Keratinocyte (primary cell): Measurements from ENCODE around the gene PID1. TPM values are rescaled to one million over a fixed set of nuclear protein-coding genes. Genes with fewer than 3 reads are reported as not detected.

Source experiments
- DNase-seq: peaks from one replicate; pipeline ENCODE4 v3.0.0-alpha.2; 2011; ENCODE audit warnings: low read depth, missing footprints, low spot score
- FAIRE-seq: peaks from 2 replicates; lab custom pipeline; 2011; peaks lifted over from hg19 to GRCh38; lab: Jason Lieb, UNC
- H2AFZ ChIP-seq: 2 replicates; pipeline ENCODE4 v1.6.0; 2012; ENCODE audit warnings: low read length, control low read depth, inconsistent platforms; ENCODE audit not compliant: control insufficient read depth
- H3K27ac ChIP-seq: 2 replicates; pipeline ENCODE4 v1.5.1; 2011; ENCODE audit warnings: low read length; ENCODE audit not compliant: control insufficient read depth, insufficient read depth
- H3K27me3 ChIP-seq: 3 replicates; pipeline ENCODE4 v1.6.0; 2011; ENCODE audit warnings: low read length; ENCODE audit not compliant: control insufficient read depth, insufficient read depth; ENCODE audit errors: extremely low read depth
- H3K36me3 ChIP-seq, 2 experiments: 2 replicates in 1 of 2; 3 replicates in 1 of 2; pipeline ENCODE4 v1.5.1; 2011; ENCODE audit warnings: low read length in 2 of 2, mild to moderate bottlenecking in 1 of 2; ENCODE audit not compliant: control insufficient read depth in 2 of 2, insufficient read depth in 2 of 2; ENCODE audit errors: extremely low read depth in 1 of 2
- H3K4me1 ChIP-seq: 3 replicates; pipeline ENCODE4 v1.5.1; 2011; ENCODE audit warnings: low read length; ENCODE audit not compliant: control insufficient read depth, insufficient read depth; ENCODE audit errors: extremely low read depth
- H3K4me2 ChIP-seq: 3 replicates; pipeline ENCODE4 v1.6.0; 2011; ENCODE audit warnings: low read depth, low read length; ENCODE audit not compliant: control insufficient read depth, insufficient read depth; ENCODE audit errors: extremely low read depth
- H3K4me3 ChIP-seq, 3 experiments: fragments of 200-600 bp in 1 of 3; sonication (generic) in 1 of 3; 2 replicates in 2 of 3; 3 replicates in 1 of 3; pipeline ENCODE4 v1.5.1; 2011 to 2016; ENCODE audit warnings: low read length in 3 of 3, mild to moderate bottlenecking in 3 of 3, control low read depth in 2 of 3, inconsistent platforms in 1 of 3, low read depth in 1 of 3, mixed read lengths in 1 of 3, mixed run types in 1 of 3, moderate library complexity in 1 of 3; ENCODE audit not compliant: control insufficient read depth in 2 of 3, insufficient read depth in 2 of 3; ENCODE audit errors: extremely low read depth in 1 of 3
- H3K79me2 ChIP-seq: 2 replicates; pipeline ENCODE4 v1.6.0; 2012; ENCODE audit warnings: low read length; ENCODE audit not compliant: control insufficient read depth, insufficient read depth
- H3K9ac ChIP-seq: 3 replicates; pipeline ENCODE4 v1.6.0; 2011; ENCODE audit warnings: low read length; ENCODE audit not compliant: control insufficient read depth, insufficient read depth; ENCODE audit errors: extremely low read depth
- H3K9me1 ChIP-seq: 3 replicates; pipeline ENCODE4 v1.6.0; 2011; ENCODE audit warnings: low read length; ENCODE audit not compliant: control insufficient read depth, insufficient read depth; ENCODE audit errors: extremely low read depth
- H3K9me3 ChIP-seq: 2 replicates; pipeline ENCODE4 v1.5.1; 2012; ENCODE audit warnings: low read depth, low read length; ENCODE audit not compliant: control insufficient read depth
- H4K20me1 ChIP-seq: 3 replicates; pipeline ENCODE4 v1.6.0; 2011; ENCODE audit warnings: low read length; ENCODE audit not compliant: control insufficient read depth, insufficient read depth; ENCODE audit errors: extremely low read depth
- EZH2 ChIP-seq: IDR thresholded peaks from one replicate; pipeline ENCODE4 v1.6.1; 2012; ENCODE audit warnings: inconsistent platforms, mild to moderate bottlenecking, low read length, moderate library complexity
- dilution Hi-C: fragments of 300-500 bp; cut with MboI; formaldehyde crosslinking; loops from one replicate; pipeline ENCODE4 v1.7.0; 2020; ENCODE audit warnings: low sequenced_read_pairs; ENCODE audit not compliant: extremely low pct_ligation_motif_present
- polyA plus RNA-seq, 5 experiments: library from polyadenylated mRNA; depleted of rRNA in 3 of 5; stranded (reverse) in 3 of 5; stranded (forward) in 1 of 5; unstranded in 1 of 5; fragments of >200 nt; gene quantifications; 1 replicate in 1 of 5; 2 replicates in 3 of 5; 3 replicates in 1 of 5; pipeline versions ENCODE4 v1.2.1 to v1.2.3, GENCODE V29; 2011 to 2012; ENCODE audit warnings: missing spikeins in 2 of 5, low read depth in 1 of 5, low replicate concordance in 1 of 5
- TF ChIP-seq, protein P1 (sequence below), 3 experiments: IDR thresholded peaks in 1 of 3; conservative IDR thresholded peaks in 1 of 3; optimal IDR thresholded peaks in 1 of 3; 2 replicates in 2 of 3; 3 replicates in 1 of 3; pipeline versions ENCODE3 to v1.5.1; 2011; ENCODE audit warnings: low read length in 3 of 3, mild to moderate bottlenecking in 3 of 3, moderate library complexity in 2 of 3, control low read depth in 1 of 3, inconsistent platforms in 1 of 3; ENCODE audit not compliant: insufficient read depth in 2 of 3; ENCODE audit errors: extremely low read depth in 1 of 3

Gene PID1
- polyA plus RNA-seq, 1 donor (not counting 4 experiments of a cell fraction or from before 2014, with no cell fraction given): 5.4 TPM

DNA sequence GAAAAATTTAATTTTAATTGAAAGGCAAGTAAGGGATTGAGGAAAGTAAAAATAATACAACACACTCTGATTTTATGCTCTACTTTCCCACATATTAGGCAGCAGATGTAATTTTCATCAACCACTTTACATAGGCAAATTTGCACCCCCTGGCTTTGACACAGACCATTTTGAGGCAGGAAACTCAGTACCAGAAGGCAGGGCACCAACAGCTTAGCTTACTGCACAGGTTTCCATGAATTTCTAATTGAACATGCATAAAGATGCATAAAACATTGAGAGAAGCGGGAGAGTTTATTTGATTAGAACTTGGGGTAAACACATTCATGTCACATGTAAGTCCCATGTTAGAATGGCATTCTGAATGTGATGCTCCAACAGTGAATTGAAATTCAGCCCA lies 171.9 kb downstream of the PID1 start:
- no peaks in the 10 kb centered on the region for H4K20me1 ChIP-seq
- H3K4me1 ChIP-seq: no peaks in the 10 kb centered on the region
- DNase-seq (no peak), FAIRE-seq (no peak)
- TF ChIP-seq, protein P1, sequence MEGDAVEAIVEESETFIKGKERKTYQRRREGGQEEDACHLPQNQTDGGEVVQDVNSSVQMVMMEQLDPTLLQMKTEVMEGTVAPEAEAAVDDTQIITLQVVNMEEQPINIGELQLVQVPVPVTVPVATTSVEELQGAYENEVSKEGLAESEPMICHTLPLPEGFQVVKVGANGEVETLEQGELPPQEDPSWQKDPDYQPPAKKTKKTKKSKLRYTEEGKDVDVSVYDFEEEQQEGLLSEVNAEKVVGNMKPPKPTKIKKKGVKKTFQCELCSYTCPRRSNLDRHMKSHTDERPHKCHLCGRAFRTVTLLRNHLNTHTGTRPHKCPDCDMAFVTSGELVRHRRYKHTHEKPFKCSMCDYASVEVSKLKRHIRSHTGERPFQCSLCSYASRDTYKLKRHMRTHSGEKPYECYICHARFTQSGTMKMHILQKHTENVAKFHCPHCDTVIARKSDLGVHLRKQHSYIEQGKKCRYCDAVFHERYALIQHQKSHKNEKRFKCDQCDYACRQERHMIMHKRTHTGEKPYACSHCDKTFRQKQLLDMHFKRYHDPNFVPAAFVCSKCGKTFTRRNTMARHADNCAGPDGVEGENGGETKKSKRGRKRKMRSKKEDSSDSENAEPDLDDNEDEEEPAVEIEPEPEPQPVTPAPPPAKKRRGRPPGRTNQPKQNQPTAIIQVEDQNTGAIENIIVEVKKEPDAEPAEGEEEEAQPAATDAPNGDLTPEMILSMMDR (optimal IDR thresholded peaks at IDR 0.05 in 1 of 3, IDR thresholded peaks at IDR 0.05 in 1 of 3, conservative IDR thresholded peaks at IDR 0.05 in 1 of 3; ENCODE audit: extremely low read depth in 1 of 3, insufficient read depth in 2 of 3, low read length in 3 of 3): no peak
- no peak for TF ChIP-seq EZH2
- no peaks in the 10 kb centered on the region for H3K27me3 ChIP-seq
- dilution Hi-C loops: no loop called here
- H3K9ac ChIP-seq: no peak overlapping the region
- H3K4me2 ChIP-seq: no peak overlapping the region
- no peak overlapping the region for H3K27ac ChIP-seq
- no peaks in the 10 kb centered on the region for H3K36me3 ChIP-seq
- H3K79me2 ChIP-seq: no peaks in the 10 kb centered on the region
- no peaks in the 10 kb centered on the region for H3K9me1 ChIP-seq
- H3K4me3 ChIP-seq: no peak overlapping the region
- H3K9me3 ChIP-seq: no peaks in the 10 kb centered on the region
- H2AFZ ChIP-seq: no peak overlapping the region

DNA sequence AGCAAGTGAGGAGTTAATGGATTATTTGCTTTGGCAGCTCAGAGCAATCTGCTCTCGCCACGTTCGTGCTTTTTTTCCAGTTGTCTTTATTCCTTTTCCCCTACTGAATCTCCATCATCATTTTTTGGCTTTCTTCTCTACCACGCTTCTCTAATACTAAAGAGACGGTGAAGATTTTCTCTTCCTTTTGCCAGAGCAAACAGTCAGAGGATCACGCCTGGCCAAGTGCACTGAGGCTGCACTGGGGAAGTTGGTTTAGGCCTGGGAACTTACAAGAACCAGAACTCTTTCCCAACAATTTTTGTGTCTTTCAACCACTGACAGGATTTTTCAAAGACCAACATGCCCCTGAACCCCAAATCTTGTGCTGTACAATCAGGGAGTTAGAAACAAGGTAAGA lies 172.3 kb downstream of the PID1 start:
- dilution Hi-C loops: no loop called here
- Histone ChIP-seq H3K4me3 (no peak overlapping the region), H3K36me3 (no peaks in the 10 kb centered on the region), H3K9ac (no peak overlapping the region), H3K27ac (no peak overlapping the region), H3K9me1 (no peaks in the 10 kb centered on the region), H3K27me3 (no peaks in the 10 kb centered on the region), H4K20me1 (no peaks in the 10 kb centered on the region), H2AFZ (no peak overlapping the region), H3K79me2 (no peaks in the 10 kb centered on the region), H3K9me3 (no peaks in the 10 kb centered on the region), H3K4me1 (no peaks in the 10 kb centered on the region), H3K4me2 (no peak overlapping the region)
- FAIRE-seq (no peak), DNase-seq (no peak)
- TF ChIP-seq, protein P1 (optimal IDR thresholded peaks at IDR 0.05 in 1 of 3, IDR thresholded peaks at IDR 0.05 in 1 of 3, conservative IDR thresholded peaks at IDR 0.05 in 1 of 3; ENCODE audit: extremely low read depth in 1 of 3, insufficient read depth in 2 of 3, low read length in 3 of 3): no peak
- TF ChIP-seq EZH2: no peak
